ENCODE data around the gene ZNF467.
A peak's percentile ranks its signal among the peaks of the same experiment; 100 is the strongest.

ZNF467 gene, protein sequence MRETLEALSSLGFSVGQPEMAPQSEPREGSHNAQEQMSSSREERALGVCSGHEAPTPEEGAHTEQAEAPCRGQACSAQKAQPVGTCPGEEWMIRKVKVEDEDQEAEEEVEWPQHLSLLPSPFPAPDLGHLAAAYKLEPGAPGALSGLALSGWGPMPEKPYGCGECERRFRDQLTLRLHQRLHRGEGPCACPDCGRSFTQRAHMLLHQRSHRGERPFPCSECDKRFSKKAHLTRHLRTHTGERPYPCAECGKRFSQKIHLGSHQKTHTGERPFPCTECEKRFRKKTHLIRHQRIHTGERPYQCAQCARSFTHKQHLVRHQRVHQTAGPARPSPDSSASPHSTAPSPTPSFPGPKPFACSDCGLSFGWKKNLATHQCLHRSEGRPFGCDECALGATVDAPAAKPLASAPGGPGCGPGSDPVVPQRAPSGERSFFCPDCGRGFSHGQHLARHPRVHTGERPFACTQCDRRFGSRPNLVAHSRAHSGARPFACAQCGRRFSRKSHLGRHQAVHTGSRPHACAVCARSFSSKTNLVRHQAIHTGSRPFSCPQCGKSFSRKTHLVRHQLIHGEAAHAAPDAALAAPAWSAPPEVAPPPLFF

DNA sequence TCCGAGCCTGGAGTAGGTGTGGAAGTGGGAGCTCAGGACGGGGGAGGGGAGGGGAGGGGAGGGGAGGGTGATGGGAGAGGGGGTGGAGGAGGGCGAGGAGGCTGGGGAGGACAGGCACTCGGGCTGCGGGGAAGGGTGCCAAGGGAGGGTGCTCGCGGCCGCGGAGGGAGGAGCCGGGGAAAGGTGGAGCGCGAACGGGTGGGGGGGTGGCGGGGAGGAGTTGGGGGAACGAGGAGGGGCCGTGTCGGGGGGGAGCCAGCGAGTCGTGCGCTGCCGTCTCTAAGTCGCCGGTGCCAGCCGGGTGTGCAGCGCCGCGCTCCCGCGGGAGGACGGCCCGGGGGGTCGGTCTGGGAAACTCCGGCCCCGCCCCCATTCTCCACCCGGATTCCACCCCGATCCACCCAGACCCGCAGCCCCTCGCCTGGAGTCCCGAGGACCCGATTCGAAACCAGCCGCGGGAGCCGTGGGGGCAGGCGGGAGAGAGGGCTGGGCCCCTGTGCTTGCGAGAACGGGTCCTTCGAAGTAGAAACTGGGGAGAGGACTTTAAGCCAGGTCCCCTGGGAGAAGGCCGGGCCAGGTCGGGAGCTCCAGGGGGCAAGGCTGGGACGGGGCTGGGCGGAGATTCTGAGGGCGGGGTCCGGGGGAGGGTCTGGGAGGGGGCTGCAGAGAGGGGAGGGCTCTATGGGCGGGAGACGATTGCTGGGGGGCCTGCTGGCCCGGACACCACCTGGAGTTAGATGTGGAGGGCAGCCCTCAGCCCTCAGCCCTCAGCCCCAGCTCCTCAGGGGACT is at the start of gene ZNF467:
Gene ZNF467 (minus strand): TSS at position 143 of the 791 bp plus-strand sequence. CDS start 2,556 bp downstream, outside the sequence.
- DNase-seq, result peak; percentile 80

DNA sequence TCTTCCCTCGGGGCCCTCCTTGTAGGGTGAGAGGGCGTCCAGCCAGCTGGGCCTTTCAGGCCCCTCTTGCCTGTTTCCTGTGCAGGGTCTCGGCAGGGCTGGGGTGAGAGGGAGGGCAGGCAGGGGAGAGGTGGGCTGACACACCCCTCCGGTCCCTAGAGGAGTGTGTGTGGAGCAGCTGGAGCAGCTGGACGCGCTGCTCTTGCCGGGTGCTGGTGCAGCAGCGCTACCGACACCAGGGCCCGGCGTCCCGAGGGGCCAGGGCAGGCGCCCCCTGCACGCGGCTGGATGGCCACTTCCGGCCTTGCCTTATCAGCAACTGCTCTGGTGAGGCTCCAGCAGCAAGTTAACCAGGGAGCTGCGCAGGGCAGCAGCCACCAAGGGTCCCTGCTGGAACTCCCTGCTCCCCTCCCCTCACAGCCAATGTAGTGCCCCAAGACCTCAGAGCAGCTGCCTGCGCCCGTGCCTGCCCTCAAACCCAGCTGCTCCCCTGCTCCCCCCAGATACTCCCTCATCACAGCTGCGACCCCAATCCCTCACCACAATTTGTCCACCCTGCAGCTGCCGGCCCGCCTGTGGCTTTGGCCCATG is 49.1 kb upstream of the ZNF467 start:
- no peak for DNase-seq

DNA sequence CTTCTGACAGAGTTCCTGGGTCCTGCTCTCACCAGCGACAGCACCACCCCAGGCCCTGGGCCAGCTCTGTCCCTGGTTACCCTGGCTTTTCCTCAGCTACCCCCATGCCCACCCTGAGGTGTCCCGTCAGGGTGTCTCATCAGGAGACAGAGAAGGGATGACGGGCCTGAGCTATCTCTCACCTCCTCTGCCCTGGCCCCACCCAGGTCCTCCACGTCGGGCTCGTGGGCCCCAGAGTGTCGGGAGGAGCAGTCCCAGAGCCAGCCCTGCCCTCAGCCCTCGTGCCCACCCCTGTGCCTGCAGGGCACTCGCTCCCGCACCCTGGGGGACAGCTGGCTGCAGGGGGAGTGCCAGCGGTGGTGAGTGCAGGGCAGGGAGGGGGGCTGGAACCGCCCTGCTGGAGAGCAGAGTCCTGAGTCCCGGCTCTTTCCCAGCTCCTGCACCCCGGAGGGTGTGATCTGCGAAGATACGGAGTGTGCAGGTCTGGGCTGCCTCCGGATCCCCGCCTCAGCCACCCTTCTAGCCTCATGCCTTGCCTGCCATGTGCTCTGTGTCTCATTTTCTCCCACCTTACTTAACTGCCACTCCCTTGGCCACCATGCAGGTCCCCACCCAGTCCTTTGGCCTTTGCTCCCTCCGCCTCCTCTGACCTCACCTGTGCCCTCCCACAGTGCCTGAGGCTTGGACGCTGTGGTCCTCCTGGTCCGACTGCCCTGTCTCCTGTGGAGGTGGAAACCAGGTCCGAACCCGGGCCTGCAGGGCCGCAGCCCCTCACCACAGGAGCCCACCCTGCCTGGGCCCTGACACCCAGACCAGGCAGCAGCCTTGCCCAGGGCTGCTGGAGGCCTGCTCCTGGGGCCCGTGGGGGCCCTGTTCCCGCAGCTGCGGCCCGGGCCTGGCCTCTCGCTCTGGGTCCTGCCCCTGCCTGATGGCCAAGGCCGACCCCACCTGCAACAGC is 48.1 kb upstream of the ZNF467 start:
- DNase-seq, result no peak

DNA sequence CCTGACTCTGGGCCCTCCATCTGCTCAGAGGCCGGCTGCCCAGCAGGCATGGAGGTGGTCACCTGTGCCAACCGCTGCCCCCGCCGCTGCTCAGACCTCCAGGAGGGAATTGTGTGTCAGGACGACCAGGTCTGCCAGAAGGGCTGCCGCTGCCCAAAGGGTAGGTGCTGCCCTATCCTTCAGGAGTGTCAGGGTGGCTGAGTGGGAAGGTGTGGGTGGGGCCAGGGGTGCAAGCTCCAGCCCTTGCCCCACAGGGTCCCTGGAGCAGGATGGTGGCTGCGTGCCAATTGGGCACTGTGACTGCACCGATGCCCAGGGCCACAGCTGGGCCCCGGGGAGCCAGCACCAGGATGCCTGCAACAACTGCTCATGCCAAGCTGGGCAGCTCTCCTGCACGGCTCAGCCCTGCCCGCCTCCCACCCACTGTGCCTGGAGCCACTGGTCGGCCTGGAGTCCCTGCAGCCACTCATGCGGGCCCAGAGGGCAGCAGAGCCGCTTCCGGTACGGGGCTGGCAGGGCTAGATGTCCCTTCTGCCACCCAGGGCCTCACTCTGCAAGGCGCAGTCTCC is 47.3 kb upstream of the ZNF467 start:
- no peak for DNase-seq

DNA sequence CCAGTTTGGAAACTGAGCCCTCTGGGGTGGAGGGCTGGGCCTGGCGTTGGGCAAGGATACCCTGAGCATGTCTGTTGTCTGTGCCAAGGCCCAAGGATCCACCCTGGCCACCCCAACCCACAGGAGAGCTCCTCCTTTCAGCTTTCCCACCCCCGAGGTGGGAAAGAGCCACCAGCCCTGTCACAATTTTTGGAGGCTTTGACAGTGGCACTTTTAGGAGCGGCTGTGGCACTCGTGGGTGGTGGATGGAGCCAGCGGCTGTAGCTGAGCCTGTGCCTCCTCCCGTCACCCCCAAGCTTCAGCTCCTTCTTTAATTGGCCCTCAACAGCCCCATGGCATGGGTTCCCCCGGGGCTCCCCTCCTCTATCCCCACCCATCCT is 46.6 kb upstream of the ZNF467 start:
- DNase-seq, result no peak

DNA sequence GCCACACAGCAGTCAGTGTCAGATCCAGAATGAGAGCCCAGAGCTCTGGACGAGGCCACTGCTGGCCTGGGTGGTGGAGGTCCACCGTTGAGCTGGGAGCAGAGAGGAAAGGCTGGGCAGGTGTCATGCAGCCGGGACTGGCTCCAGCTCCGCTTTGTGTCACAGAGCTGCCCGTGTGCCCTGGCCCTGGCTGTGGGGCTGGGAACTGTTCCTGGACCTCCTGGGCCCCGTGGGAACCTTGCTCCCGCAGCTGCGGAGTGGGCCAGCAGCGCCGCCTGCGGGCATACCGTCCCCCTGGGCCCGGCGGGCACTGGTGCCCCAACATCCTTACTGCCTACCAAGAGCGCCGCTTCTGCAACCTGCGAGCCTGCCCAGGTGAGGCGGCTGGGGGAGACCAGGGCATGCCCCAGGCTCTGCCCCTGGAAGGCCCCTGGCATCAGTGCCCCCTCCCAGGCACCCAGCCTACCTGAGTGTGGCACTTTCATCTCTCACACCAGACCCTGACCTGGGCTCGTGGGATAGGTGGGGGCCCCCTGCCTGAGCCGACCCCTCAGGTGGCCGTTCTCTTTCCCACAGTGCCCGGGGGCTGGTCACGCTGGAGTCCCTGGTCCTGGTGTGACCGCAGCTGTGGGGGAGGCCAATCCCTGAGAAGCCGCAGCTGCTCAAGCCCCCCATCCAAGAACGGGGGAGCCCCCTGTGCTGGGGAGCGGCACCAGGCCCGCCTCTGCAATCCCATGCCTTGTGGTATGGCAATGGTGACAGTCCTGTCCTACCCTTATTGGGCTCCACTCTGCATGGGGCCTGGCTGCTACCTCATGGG is 46.0 kb upstream of the ZNF467 start:
- DNase-seq, result no peak

DNA sequence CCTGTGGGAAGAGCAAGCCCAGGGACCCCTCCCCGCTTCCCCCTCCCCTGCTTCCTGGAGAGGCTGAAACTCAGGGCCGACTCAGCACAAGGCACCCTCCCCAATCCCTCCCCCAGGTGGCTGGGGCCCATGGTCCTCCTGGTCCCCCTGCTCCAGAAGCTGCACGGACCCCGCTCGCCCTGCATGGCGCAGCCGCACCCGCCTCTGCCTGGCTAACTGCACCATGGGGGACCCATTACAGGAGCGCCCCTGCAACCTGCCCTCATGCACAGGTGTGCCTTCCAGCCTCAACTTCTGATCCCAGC is 45.1 kb upstream of the ZNF467 start:
- DNase-seq, result no peak

DNA sequence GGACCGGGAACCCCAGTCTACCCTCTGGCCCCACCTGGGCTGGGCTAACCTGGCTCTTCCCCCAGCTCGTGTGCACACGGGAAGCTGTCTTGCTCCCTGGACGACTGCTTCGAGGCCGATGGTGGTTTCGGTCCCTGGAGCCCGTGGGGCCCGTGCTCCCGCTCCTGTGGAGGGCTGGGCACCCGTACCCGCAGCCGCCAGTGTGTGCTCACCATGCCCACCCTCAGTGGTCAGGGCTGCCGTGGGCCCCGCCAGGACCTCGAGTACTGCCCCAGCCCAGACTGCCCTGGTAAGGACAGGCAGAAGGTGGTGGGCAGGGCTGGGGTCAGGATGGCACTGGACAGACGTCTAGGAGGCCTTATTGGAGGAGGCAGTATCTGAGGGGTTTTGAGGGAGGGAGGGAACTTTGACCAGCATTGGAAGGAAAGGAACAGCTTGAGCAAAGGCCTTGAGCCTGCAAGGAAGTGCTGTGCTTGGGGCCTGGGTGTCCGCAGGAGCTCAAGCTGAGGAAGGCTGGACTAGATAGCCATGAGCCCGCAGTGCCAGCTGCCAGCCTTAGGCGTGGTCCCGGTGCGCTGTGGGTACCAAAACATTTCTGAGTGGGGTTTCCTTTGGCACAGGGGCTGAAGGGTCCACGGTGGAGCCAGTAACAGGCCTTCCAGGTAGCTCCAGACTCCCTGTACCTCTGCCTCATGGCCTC is 44.6 kb upstream of the ZNF467 start:
- no peak for DNase-seq

DNA sequence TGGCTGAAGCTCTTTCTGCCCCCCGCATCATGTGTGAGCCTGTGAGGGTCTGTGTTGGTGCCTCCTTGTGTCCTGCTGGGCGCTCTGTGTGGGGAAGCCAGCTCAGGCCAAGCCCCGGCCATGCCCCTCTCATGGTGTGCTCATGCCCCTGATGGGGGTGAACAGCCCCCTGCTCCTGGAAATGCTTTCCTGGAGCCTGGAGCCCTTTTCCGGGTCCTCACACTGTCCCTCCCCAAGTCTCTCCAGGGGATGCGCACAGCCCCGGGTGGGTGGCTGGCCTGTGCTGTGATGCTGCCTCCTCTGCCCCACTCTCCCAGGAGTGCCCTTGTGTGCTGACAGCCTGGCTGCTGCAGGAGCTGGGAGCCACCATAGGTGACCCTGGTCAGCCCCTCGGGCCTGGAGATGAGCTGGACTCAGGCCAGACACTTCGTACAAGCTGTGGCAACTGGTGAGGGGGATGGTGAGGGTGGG is 43.9 kb upstream of the ZNF467 start:
- no peak for DNase-seq

DNA sequence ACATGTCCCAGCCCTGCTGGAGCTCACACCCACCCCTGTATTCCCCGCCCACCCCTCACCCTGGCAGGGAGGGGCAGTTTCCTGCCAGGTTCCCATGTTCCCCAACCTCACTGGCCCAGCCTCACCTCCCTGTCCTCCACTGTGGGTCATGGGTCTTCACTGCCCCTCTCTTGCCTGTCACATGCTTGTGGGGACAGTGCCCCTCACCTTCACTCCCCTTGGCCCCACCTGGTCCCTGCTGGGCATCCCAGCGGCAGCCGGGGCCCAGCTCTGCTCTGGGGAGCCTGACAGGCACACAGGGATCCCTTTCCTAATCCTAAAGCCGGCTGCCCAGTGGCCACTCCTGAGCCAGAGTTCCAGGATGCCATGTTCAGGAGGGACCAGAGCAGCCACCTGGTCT is 43.4 kb upstream of the ZNF467 start:
- DNase-seq, result no peak

DNA sequence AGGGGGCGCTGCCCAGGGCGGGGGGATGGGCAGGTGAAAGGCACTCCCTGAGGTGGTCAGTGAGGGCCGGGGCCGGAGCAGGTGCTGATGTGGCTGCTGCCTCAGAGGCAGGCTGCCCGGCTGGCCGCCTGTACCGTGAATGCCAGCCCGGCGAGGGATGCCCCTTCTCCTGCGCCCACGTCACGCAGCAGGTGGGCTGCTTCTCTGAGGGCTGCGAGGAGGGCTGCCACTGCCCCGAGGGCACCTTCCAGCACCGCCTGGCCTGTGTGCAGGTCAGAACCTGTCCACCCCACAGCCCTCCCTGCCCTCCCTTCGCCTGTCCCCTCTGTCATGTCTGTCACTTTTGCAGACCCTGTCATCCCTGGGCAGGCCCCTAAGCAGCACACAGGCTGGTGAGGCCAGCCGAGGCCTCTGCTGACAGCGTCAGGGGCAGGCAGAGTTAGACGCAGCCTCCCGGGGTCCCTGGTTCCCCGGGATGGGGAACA is 42.9 kb upstream of the ZNF467 start:
- no peak for DNase-seq

DNA sequence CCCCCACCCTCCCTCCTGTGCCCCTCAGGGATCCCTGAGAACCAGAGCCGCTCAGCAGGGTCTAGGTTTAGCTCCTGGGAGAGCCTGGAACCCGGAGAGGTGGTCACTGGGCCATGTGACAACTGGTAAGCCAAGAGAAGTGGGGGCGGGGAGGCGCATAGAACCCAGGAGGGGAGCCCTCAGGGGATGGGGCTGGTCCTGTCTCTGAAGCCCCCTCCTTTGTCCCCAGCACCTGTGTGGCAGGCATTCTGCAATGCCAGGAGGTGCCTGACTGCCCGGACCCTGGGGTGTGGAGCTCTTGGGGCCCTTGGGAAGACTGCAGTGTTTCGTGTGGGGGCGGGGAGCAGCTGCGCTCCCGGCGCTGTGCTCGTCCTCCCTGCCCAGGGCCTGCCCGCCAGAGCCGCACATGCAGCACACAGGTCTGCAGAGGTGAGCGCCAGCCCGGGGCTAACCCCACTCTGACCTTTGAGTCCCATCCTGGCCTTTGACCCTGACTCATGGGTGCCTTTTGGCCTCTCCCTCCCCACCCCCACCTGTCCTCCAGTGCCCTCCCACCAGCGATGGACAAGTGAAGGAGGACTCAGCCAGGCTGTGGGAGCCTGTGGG is 42.4 kb upstream of the ZNF467 start:
- no peak for DNase-seq

DNA sequence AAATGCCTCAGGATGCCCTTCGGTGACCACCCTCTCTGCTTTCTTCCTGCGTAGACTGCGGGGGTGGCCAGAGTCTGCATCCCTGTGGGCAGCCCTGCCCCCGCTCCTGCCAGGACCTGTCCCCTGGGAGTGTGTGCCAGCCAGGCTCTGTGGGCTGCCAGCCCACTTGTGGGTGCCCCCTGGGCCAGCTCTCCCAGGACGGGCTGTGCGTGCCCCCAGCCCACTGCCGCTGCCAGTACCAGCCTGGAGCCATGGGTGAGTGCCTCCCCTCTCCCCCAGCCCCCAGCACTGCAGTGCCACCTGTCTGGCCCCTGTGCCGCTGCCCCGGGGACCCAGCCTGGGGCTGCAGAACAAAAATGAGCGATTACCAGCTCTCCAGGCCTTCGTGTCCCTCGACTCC is 41.7 kb upstream of the ZNF467 start:
- no peak for DNase-seq

DNA sequence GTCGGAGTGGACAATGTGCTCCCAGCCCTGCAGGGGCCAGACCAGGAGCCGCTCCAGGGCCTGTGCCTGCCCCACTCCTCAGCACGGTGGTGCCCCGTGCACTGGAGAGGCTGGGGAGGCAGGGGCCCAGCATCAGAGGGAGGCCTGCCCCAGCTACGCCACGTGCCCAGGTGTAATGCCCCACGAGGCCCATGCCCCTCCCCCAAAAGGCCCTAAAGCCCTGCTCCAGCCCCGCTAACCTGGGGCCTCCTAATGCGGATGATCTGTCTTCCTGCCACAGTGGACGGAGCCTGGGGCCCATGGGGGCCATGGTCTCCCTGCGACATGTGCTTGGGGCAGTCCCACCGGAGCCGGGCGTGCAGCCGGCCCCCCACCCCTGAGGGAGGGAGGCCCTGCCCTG is 41.1 kb upstream of the ZNF467 start:
- DNase-seq, result no peak

DNA sequence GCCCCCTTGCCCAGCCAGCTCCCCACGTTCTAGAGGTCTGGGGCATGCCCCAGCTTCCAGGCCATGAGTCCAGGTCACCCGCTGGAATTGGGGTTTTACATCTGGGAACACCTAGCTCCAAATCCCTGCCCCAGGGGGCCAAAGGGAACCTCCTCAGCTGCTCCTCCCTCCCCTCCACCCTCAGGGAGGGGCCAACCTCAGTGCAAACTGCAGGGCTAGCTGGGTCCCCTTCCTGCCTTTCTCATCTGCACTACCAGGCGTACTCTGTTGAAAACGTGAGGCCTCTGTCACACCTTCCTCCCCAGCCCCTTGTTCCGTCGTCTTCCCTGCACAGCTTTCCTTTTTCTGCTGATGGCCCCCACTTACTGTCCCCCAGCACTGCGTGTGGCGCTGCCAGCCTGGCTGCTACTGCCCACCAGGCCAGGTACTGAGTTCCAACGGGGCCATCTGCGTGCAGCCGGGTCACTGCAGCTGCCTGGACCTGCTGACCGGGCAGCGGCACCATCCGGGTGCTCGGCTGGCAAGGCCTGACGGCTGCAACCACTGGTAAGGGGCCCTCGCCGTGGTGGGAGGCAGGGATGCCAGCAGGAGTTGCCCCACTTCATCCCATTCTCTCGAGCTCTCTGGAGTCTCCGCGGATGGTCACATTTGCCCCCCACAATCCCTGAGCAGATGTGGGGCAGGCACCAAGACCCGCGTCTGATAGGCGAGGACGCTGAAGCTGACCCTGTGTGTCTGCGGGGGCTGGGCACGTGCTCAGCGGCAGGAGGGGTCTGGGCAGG is 40.1 kb upstream of the ZNF467 start:
- no peak for DNase-seq

DNA sequence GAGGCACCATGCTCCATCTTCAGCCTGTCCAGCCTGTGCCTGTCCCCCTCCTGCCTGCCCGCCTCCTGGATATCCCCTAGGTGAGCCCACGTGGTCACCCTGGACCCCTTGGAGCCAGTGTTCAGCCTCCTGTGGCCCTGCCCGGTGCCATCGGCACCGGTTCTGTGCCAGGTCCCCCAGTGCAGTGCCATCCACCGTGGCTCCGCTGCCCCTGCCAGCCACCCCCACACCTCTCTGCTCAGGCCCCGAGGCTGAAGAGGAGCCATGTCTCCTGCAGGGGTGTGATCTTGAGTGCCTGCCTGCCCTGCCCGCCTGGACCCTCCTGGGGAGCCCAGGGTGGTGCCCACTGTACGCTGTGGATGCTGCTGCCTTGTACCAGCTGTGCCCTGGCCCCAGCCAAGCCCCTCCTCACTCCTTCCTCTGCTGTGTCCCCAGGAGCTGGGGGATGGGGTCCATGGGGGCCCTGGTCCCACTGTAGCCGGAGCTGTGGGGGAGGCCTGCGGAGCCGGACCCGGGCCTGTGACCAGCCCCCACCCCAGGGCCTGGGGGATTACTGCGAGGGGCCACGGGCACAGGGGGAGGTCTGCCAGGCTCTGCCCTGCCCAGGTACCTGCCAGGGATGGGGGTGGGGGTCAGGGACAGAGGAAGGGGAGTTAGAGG is 38.6 kb upstream of the ZNF467 start:
- DNase-seq, result no peak

DNA sequence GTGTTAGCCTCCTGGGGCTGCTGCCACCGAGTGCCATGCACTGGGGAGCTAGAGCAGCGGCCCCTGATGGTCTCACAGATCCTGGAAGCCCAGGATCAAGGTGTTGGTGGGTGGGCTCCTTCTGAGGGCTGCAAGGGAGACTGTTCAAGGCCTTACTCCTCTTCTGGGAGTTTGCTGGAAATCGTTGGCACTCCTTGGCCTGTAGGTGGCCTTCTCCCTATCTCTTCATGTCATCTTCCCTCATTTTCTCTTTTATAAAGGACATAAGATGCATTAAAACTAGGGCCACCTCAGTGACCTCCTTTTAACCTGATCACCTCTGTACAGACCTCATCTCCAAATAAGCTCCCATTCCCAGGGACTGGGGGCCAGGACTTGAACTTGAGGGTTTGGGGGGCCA is 37.8 kb upstream of the ZNF467 start:
- DNase-seq, result peak; percentile 6

DNA sequence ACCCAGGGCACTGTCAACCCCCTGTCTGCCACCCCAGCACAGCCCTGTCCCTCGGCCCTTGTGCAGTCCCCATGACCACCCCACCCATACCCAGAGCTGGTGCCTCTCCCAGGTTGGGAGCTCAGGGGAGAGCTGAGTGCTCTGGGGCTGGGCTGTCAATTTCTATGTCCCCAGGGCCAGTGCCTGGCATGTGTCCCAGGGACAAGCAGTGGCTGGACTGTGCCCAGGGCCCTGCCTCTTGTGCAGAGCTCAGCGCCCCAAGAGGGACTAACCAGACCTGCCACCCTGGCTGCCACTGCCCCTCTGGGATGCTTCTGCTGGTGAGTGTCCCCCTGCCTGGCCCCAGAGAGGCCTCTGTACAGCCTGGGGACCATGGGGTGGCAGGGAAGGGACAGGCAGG is 35.8 kb upstream of the ZNF467 start:
- no peak for DNase-seq
